Tibial artery (tissue), 4 donors: ENCODE data around the gene LRCH1.

Experiments
- DNase-seq, 2 donors: peaks; one replicate each; pipeline ENCODE4 v3.0.0-alpha.2; 2019
- H3K27ac ChIP-seq, 2 donors: fragments of 200-600 bp; sonication (generic) in 1 of 2; 1 replicate in 1 of 2; 2 replicates in 1 of 2; pipeline ENCODE4 v1.5.1; 2018 to 2019; ENCODE audit warnings: mild to moderate bottlenecking in 1 of 2
- H3K27me3 ChIP-seq, 2 donors: fragments of 200-600 bp; sonication (generic) in 1 of 2; one replicate each; pipeline versions ENCODE4 v1.5.1 to v1.6.0; 2016 to 2019
- H3K36me3 ChIP-seq, 3 donors: fragments of 200-600 bp; sonication (generic) in 2 of 3; one replicate each; pipeline ENCODE4 v1.5.1; 2016 to 2019; ENCODE audit warnings: mild to moderate bottlenecking in 2 of 3
- H3K4me1 ChIP-seq, 4 donors: fragments of 200-600 bp; sonication (generic) in 2 of 4; 1 replicate in 3 of 4; 2 replicates in 1 of 4; pipeline ENCODE4 v1.5.1; 2016 to 2019
- H3K4me3 ChIP-seq, 2 donors: fragments of 200-600 bp; sonication (generic) in 1 of 2; 1 replicate in 1 of 2; 2 replicates in 1 of 2; pipeline ENCODE4 v1.5.1; 2018 to 2019; ENCODE audit warnings: mild to moderate bottlenecking in 2 of 2
- H3K9me3 ChIP-seq, 3 donors: fragments of 200-600 bp; sonication (generic) in 1 of 3; one replicate each; pipeline ENCODE4 v1.5.1; 2016 to 2019
- intact Hi-C: fragments of 100-400 bp; cut with DNase I; formaldehyde crosslinking; loops from one replicate; pipeline ENCODE4 v1.15.0; 2023; ENCODE audit warnings: low total_unique reads
- TF ChIP-seq, protein P1 (sequence below), 2 experiments: fragments of 200-600 bp in 1 of 2; fragments of 450-650 bp in 1 of 2; IDR thresholded peaks; one replicate each; pipeline ENCODE4 v1.5.1; 2017 to 2019; ENCODE audit warnings: antibody characterized with exemption in 2 of 2, mild to moderate bottlenecking in 1 of 2, moderate library complexity in 1 of 2

Gene LRCH1

GRCh38 chr13:46595885-46596275, 42.9 kb downstream of the LRCH1 start:
- Histone ChIP-seq H3K4me1 (peaks cover 0 to 78% (median 55%) of the 10 kb centered on the region in 4 donors), H3K27me3 (no peaks in the 10 kb centered on the region)
- TF ChIP-seq, protein P1, sequence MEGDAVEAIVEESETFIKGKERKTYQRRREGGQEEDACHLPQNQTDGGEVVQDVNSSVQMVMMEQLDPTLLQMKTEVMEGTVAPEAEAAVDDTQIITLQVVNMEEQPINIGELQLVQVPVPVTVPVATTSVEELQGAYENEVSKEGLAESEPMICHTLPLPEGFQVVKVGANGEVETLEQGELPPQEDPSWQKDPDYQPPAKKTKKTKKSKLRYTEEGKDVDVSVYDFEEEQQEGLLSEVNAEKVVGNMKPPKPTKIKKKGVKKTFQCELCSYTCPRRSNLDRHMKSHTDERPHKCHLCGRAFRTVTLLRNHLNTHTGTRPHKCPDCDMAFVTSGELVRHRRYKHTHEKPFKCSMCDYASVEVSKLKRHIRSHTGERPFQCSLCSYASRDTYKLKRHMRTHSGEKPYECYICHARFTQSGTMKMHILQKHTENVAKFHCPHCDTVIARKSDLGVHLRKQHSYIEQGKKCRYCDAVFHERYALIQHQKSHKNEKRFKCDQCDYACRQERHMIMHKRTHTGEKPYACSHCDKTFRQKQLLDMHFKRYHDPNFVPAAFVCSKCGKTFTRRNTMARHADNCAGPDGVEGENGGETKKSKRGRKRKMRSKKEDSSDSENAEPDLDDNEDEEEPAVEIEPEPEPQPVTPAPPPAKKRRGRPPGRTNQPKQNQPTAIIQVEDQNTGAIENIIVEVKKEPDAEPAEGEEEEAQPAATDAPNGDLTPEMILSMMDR (IDR thresholded peaks at IDR 0.05) = no peak

DNA sequence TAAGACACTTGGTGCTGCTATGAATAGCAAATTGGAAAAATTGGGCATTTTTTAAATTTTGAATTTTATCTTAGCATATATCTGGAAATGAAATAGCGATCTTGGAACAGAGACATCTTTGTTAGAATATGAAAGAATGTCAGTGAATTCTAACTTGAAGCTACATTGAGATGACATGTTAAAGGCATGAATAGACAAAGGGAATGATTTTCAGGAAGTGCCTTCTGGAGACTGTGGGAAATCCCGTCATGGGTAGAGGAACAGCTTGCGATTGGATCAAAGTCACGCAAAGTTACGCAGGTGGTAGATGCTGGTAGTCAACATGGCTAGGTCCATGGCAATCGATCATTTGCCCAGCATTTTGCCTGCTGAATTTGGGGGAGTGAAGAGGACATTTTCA, 43.5 kb downstream of the LRCH1 start:
- Histone ChIP-seq H3K36me3 (no peaks in the 10 kb centered on the region), H3K27ac (peak overlapping the region; percentile 52 to 58), H3K27me3 (no peaks in the 10 kb centered on the region), H3K9me3 (no peaks in the 10 kb centered on the region), H3K4me1 (peaks cover 0 to 78% (median 58%) of the 10 kb centered on the region in 4 donors), H3K4me3 (no peak overlapping the region)
- intact Hi-C loops = no loop called here
- TF ChIP-seq, protein P1 (IDR thresholded peaks at IDR 0.05) = no peak
- no peak for DNase-seq

More at GRCh38 chr13:46595885-46596275, 42.9 kb downstream of the LRCH1 start:
- no peaks in the 10 kb centered on the region for H3K9me3 ChIP-seq
- H3K4me3 ChIP-seq = no peak overlapping the region
- DNase-seq = no peak
- intact Hi-C loops = no loop called here
- peak overlapping the region; percentile 52 to 58 for H3K27ac ChIP-seq
- H3K36me3 ChIP-seq = no peaks in the 10 kb centered on the region

DNA sequence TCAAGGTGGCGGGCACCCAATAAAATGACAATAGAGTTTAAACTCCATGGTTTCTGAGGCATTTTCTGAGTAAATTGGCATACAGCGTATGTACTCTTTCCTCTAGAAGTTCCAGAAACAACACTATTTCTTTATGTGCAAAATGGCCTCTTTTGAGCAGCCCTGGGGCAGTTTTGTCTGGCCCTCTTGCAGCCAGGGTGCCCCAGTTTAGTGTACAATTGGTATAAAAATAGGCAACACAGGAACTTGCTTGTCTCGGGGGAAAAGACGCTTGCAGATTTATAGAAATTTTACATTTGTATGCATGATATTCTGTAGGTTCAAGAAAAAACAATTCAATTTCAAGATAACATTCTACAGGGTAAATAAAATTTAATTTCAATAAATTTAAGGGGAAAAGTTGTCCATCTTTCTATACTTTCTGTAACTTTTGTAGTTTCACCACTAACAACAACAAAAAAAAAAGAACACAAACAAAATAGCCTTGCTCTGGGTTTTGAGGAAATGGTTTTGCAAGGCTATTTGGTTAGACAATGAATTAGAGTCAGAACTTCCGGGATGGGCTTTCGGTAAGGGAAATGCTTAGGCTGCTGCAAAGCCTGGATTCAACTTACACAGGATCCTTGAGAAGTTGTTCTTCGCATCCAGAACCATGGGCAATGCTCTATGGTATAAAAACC, 45.3 kb downstream of the LRCH1 start:
- intact Hi-C loops = no loop called here
- H3K4me3 ChIP-seq = no peak overlapping the region
- H3K9me3 ChIP-seq = no peaks in the 10 kb centered on the region
- no peak for DNase-seq
- TF ChIP-seq, protein P1 (IDR thresholded peaks at IDR 0.05) = no peak
- H3K27ac ChIP-seq = no peak overlapping the region
- H3K27me3 ChIP-seq = no peaks in the 10 kb centered on the region
- H3K36me3 ChIP-seq = no peaks in the 10 kb centered on the region
- H3K4me1 ChIP-seq = peaks cover 0 to 78% (median 58%) of the 10 kb centered on the region in 4 donors

GRCh38 chr13:46598820-46599180, 45.8 kb downstream of the LRCH1 start:
- H3K36me3 ChIP-seq = no peaks in the 10 kb centered on the region
- no peaks in the 10 kb centered on the region for H3K27me3 ChIP-seq
- no peak overlapping the region for H3K4me3 ChIP-seq
- no peaks in the 10 kb centered on the region for H3K9me3 ChIP-seq
- H3K4me1 ChIP-seq = peaks cover 0 to 78% (median 60%) of the 10 kb centered on the region in 4 donors
- no peak for DNase-seq
- intact Hi-C loops = no loop called here
- H3K27ac ChIP-seq = no peak overlapping the region
- TF ChIP-seq, protein P1 (IDR thresholded peaks at IDR 0.05) = no peak

DNA sequence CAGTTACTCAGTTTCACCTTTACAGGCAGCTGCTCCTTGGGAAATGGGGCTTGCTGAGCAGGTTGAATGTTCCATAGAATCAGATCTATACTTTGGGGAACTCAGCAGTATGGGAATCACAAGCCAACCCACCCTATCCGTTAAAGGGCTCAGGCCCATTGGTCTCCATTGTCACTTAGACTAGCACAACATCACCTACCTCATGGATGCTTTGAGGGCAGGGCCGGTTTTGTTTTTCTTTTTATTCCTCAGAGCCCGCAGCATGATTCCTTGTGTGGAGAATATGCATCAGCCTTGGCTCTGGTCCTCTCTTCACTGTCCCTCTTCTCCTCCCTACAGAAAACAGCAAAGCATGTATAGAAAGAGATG, 48.0 kb downstream of the LRCH1 start:
- H3K36me3 ChIP-seq = no peaks in the 10 kb centered on the region
- TF ChIP-seq, protein P1 (IDR thresholded peaks at IDR 0.05) = no peak
- peaks cover 0 to 78% (median 62%) of the 10 kb centered on the region in 4 donors for H3K4me1 ChIP-seq
- H3K4me3 ChIP-seq = no peak overlapping the region
- no peaks in the 10 kb centered on the region for H3K27me3 ChIP-seq
- intact Hi-C loops = no loop called here
- H3K9me3 ChIP-seq = no peaks in the 10 kb centered on the region
- peak overlapping the region; percentile 55 to 57 for H3K27ac ChIP-seq
- no peak for DNase-seq
